HepG2 (cell line): ENCODE results near the gene DOC2A. TPM values are rescaled to one million over a fixed set of nuclear protein-coding genes. Genes with fewer than 3 reads are reported as not detected.

Experiments
- KIAA2018 ChIP-seq: sonication (generic); formaldehyde crosslinking; IDR thresholded peaks from 2 replicates; pipeline ENCODE4 v1.5.0; 2020; ENCODE audit warnings: mild to moderate bottlenecking, missing genetic modification reagents, borderline replicate concordance
- NFIC ChIP-seq: IDR thresholded peaks from 2 replicates; pipeline ENCODE4 v1.6.1; 2012; ENCODE audit warnings: mild to moderate bottlenecking, low read length, inconsistent platforms
- NR2F2 ChIP-seq: IDR thresholded peaks from 2 replicates; pipeline ENCODE4 v1.6.1; 2012; ENCODE audit warnings: low read depth, inconsistent platforms, borderline replicate concordance
- STAT6 ChIP-seq: sonication (generic); formaldehyde crosslinking; IDR thresholded peaks from 2 replicates; pipeline ENCODE4 v1.4.0; 2020; ENCODE audit warnings: missing genetic modification reagents, mild to moderate bottlenecking, borderline replicate concordance
- ZNF264 ChIP-seq: sonication (generic); formaldehyde crosslinking; IDR thresholded peaks from 2 replicates; pipeline ENCODE4 v1.4.0; 2020; ENCODE audit warnings: missing genetic modification reagents
- ZNF672 ChIP-seq: sonication (generic); formaldehyde crosslinking; IDR thresholded peaks from 2 replicates; pipeline ENCODE4 v1.8.1; 2022; ENCODE audit warnings: missing genetic modification reagents
- polyA plus RNA-seq, 8 experiments: library from polyadenylated mRNA; depleted of rRNA in 3 of 8; stranded (reverse) in 7 of 8; unstranded in 1 of 8; fragments of >200 nt; fragmentation: Illumina TruSeq in 4 of 8; extraction: Trizol in 4 of 8; gene quantifications; 2 replicates each; pipeline versions ENCODE4 v1.2.1 to v1.2.3, GENCODE V29; 2011 to 2016; ENCODE audit warnings: low read depth in 4 of 8, missing spikeins in 1 of 8, mixed read lengths in 1 of 8; ENCODE audit not compliant: insufficient read depth in 1 of 8
- total RNA-seq, 5 experiments: library from RNA; depleted of rRNA; stranded (reverse); fragments of >200 nt; fragmentation: Illumina TruSeq; extraction: Trizol; gene quantifications; 2 replicates each; pipeline ENCODE4 v1.2.3, GENCODE V29; 2016; ENCODE audit warnings: low read depth in 1 of 5
- TF ChIP-seq, protein P1 (sequence below): sonication (generic); formaldehyde crosslinking; IDR thresholded peaks from 2 replicates; pipeline ENCODE4 v1.4.0; 2020; ENCODE audit warnings: missing genetic modification reagents; ENCODE audit errors: not compliant biosample characterization
- TF ChIP-seq, protein P2 (sequence below): sonication (generic); formaldehyde crosslinking; IDR thresholded peaks from 2 replicates; pipeline ENCODE4 v1.5.1; 2020; ENCODE audit warnings: missing genetic modification reagents, mild to moderate bottlenecking, borderline replicate concordance
- TF ChIP-seq, protein P3 (sequence below): sonication (generic); formaldehyde crosslinking; IDR thresholded peaks from 2 replicates; pipeline ENCODE4 v1.4.0; 2020; ENCODE audit warnings: missing genetic modification reagents
- TF ChIP-seq, protein P4 (sequence below): sonication (generic); formaldehyde crosslinking; IDR thresholded peaks from 2 replicates; pipeline ENCODE4 v1.8.1; 2023; ENCODE audit warnings: mild to moderate bottlenecking, missing genetic modification reagents

DOC2A gene
- total and polyA plus RNA-seq, 2 of the 13 experiments (the other 11 are each of a cell fraction or from before 2014, with no cell fraction given), result 0.15 to 0.55 TPM

- TF ChIP-seq, protein P1, sequence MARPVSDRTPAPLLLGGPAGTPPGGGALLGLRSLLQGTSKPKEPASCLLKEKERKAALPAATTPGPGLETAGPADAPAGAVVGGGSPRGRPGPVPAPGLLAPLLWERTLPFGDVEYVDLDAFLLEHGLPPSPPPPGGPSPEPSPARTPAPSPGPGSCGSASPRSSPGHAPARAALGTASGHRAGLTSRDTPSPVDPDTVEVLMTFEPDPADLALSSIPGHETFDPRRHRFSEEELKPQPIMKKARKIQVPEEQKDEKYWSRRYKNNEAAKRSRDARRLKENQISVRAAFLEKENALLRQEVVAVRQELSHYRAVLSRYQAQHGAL, result no peak
- TF ChIP-seq KIAA2018 (no peak), ZNF264 (CRISPR knock-in tag) (peak; percentile 88), NR2F2 (no peak; the same call in 1 of the 2 replicates), ZNF672 (peak; percentile 91; the same call in 1 of the 2 replicates), STAT6 (CRISPR knock-in tag) (no peak), NFIC (no peak)
- TF ChIP-seq, protein P2, sequence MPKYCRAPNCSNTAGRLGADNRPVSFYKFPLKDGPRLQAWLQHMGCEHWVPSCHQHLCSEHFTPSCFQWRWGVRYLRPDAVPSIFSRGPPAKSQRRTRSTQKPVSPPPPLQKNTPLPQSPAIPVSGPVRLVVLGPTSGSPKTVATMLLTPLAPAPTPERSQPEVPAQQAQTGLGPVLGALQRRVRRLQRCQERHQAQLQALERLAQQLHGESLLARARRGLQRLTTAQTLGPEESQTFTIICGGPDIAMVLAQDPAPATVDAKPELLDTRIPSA (CRISPR knock-in tag), result peak; percentile 99; the same call in 1 of the 2 replicates
- TF ChIP-seq, protein P3, sequence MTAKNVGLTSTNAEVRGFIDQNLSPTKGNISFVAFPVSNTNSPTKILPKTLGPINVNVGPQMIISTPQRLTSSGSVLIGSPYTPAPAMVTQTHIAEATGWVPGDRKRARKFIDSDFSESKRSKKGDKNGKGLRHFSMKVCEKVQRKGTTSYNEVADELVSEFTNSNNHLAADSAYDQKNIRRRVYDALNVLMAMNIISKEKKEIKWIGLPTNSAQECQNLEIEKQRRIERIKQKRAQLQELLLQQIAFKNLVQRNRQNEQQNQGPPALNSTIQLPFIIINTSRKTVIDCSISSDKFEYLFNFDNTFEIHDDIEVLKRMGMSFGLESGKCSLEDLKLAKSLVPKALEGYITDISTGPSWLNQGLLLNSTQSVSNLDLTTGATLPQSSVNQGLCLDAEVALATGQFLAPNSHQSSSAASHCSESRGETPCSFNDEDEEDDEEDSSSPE, result peak; percentile 100
- TF ChIP-seq, protein P4, sequence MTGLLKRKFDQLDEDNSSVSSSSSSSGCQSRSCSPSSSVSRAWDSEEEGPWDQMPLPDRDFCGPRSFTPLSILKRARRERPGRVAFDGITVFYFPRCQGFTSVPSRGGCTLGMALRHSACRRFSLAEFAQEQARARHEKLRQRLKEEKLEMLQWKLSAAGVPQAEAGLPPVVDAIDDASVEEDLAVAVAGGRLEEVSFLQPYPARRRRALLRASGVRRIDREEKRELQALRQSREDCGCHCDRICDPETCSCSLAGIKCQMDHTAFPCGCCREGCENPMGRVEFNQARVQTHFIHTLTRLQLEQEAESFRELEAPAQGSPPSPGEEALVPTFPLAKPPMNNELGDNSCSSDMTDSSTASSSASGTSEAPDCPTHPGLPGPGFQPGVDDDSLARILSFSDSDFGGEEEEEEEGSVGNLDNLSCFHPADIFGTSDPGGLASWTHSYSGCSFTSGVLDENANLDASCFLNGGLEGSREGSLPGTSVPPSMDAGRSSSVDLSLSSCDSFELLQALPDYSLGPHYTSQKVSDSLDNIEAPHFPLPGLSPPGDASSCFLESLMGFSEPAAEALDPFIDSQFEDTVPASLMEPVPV (CRISPR knock-in tag), result peak; percentile 98
Measured at GRCh38 chr16:30052671-30053372, 42.0 kb upstream of the DOC2A start (continued).
